Fibroblast of villous mesenchyme (primary cell): ENCODE measurements around the gene SLC30A5. TPM values are rescaled to one million over a fixed set of nuclear protein-coding genes. Genes with fewer than 3 reads are reported as not detected.
A peak's percentile ranks its signal among the peaks of the same experiment; 100 is the strongest.
"Not testable (repeated sequence)": the region's sequence is repeated elsewhere in the genome, so short reads cannot be mapped to it uniquely, and the experiment has no call there.

Experiments
- DNase-seq: peaks from one replicate; pipeline ENCODE4 v3.0.0-alpha.2; 2010; ENCODE audit warnings: low read depth
- H3K4me3 ChIP-seq: 2 replicates; pipeline ENCODE4 v1.5.1; 2011; ENCODE audit warnings: low read depth, mild to moderate bottlenecking, low read length
- total RNA-seq: library from RNA; depleted of rRNA; stranded (reverse); fragments of >200 nt; gene quantifications from 2 replicates; pipeline ENCODE4 v1.2.3, GENCODE V29; 2012
- TF ChIP-seq, protein P1 (sequence below): IDR thresholded peaks from 2 replicates; pipeline ENCODE4 v1.5.1; 2012; ENCODE audit warnings: low read depth, mild to moderate bottlenecking, low read length; ENCODE audit not compliant: insufficient read depth

SLC30A5 gene
- total RNA-seq, 1 donor: 85.9 TPM

DNA sequence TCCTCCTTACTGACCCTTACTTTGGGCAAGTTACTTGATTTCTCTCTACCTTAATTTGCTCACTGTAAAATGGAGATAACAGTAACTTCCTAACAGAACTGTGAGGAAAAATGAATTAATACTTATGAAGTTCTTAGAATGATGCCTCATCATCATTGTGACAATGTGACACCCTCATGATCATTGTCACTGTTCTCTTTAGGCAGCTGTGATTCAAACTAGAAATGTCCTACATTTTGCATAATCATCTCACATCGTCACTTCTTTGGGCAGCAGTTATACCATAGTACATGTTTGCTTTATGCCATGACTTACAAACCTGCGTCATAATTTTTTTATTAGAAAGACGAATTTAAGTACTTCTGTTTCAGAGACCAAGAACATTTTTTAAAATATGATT lies 9.7 kb downstream of the SLC30A5 start:
- TF ChIP-seq, protein P1, sequence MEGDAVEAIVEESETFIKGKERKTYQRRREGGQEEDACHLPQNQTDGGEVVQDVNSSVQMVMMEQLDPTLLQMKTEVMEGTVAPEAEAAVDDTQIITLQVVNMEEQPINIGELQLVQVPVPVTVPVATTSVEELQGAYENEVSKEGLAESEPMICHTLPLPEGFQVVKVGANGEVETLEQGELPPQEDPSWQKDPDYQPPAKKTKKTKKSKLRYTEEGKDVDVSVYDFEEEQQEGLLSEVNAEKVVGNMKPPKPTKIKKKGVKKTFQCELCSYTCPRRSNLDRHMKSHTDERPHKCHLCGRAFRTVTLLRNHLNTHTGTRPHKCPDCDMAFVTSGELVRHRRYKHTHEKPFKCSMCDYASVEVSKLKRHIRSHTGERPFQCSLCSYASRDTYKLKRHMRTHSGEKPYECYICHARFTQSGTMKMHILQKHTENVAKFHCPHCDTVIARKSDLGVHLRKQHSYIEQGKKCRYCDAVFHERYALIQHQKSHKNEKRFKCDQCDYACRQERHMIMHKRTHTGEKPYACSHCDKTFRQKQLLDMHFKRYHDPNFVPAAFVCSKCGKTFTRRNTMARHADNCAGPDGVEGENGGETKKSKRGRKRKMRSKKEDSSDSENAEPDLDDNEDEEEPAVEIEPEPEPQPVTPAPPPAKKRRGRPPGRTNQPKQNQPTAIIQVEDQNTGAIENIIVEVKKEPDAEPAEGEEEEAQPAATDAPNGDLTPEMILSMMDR: no peak
- H3K4me3 ChIP-seq: no peak overlapping the region

DNA sequence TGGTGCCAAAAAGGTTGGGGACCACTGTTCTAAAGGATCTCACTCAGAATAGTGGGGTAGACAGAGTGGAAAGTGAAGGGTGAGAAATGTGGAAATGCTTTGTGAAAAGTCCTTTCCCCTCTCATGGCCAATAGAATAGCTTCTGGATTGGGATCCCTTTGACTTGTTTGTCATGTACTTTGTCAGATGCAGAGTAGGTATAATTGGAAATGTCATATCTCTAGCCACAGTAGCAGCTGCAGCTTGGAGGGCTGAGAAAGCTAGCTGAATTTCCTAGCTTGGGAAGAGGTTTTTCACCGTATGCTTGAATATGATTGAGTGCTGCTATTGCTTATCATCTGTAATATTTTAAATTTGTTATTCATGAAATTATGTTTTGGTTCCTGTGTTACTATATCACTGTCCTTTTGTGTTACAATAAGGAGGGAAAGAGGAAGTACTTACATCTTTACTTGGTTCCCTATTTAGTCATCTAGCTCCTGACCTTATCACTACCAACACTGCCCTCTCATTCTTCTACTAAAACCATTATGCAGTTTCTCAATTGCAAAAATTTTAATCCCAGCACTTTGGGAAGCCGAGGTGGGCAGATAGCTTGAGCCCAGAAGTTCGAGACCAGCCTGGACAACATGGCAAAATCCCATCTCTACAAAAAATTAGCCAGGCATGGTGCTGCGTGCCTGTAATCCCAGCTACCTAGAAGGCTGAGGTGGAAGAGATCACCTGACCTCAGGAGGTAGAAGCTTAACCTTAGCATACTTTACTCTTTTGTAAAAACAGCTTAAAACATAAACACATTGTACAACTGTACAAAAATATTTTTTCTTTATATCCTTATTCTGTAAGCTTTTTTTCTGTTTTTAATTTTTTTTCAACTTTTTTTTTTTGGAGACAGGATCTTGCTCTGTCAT lies 12.4 kb downstream of the SLC30A5 start:
- no peak overlapping the region for H3K4me3 ChIP-seq
- TF ChIP-seq, protein P1: no peak
- no peak for DNase-seq

More for the DNA sequence above, 9.7 kb downstream of the SLC30A5 start:
- DNase-seq: no peak

DNA sequence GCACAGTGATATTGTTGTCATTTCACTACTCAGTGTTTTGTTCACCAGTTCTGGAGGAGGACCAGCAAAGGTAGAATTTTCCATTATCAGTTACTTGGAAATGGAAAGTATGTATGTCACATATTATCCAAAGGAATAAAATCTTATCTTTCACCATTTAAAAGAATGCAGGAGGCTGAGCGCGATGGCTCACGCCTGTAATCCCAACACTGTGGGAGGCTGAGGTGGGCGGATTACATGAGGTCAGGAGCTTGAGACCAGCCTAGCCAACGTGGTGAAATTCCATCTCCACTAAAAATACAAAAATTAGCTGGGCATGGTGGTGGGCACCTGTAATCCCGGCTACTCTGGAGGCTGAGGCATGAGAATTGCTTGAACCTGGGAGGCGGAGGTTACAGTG lies 14.6 kb downstream of the SLC30A5 start:
- H3K4me3 ChIP-seq, DNase-seq: not testable (repeated sequence)

DNA sequence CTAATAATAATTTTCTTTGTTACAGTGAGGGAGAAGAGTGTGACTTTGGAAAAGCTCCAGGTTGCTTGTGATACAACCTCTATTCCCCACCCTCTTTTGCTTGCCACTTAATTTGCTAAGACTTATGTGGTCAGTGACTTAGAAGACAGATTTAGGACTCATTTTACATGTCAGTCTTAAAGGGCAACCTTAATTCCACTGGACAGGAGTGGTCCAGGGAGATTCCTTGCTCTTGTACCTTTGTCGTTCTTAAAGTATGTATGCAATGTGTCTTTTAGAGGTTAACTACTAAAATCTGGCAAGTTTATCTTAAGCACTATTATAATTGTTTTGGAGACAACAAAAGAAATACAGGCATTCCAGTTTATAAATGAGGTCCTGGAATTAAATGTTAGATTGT lies 20.0 kb downstream of the SLC30A5 start:
- TF ChIP-seq, protein P1: no peak
- DNase-seq: no peak
- H3K4me3 ChIP-seq: no peak overlapping the region

DNA sequence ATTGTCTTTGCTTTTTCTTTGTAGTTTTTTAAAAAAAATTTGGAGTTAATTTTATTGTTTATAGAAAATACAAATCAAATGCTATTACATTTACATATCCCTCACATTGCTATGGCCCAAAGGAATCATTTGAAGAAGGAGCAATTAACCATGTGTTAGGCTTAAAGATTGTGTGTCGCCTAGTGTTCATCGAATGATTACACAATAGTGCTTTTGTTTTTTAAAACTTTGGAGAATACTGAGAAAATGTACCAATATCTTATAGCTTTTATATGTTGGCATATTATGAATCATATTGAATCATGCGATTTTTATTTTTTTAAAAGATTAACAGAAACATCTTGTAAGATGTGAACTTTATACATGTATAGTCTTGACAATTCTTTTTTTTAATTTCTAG lies 21.7 kb downstream of the SLC30A5 start:
- no peak overlapping the region for H3K4me3 ChIP-seq
- TF ChIP-seq, protein P1: no peak
- no peak for DNase-seq

DNA sequence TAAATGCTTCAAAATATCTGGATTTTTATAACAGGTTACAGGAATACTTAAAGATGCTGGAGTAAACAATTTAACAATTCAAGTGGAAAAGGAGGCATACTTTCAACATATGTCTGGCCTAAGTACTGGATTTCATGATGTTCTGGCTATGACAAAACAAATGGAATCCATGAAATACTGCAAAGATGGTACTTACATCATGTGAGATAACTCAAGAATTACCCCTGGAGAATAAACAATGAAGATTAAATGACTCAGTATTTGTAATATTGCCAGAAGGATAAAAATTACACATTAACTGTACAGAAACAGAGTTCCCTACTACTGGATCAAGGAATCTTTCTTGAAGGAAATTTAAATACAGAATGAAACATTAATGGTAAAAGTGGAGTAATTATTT lies 35.6 kb downstream of the SLC30A5 start:
- DNase-seq: peak; percentile 74

DNA sequence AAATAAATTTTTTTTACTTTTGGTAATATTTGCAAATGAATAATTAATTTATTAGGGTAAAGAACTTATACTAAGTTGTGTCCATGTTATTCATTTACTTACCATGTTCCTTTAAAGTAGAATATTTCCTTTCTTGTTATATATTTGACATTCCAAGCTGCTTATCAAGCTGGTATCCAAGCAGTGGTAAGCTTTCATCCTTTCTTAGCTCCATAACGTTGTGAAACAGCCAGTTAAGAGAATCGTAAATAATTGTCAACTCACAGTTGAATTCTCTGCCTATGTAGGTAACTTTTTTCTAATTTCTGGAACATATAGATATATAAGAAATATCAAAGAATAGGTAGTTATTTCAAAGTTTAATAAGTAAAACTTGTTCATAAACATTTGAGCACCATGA lies 36.4 kb downstream of the SLC30A5 start:
- no peak for DNase-seq
- no peak overlapping the region for H3K4me3 ChIP-seq
- TF ChIP-seq, protein P1: no peak

More for the DNA sequence above, 35.6 kb downstream of the SLC30A5 start:
- TF ChIP-seq, protein P1: no peak
- H3K4me3 ChIP-seq: no peak overlapping the region
